ENCODE measurements around the gene PRAME. TPM values are rescaled to one million over a fixed set of nuclear protein-coding genes. Genes with fewer than 3 reads are reported as not detected.
"Not testable (repeated sequence)": the region's sequence is repeated elsewhere in the genome, so short reads cannot be mapped to it uniquely, and the experiment has no call there.

The PRAME gene
- total RNA-seq, 1 donor from 2014 or later = not detected

- H3K27me3 Mint-ChIP-seq = peaks cover 29% of the 10 kb centered on the region
- H3K27ac Mint-ChIP-seq; H3K9me3 Mint-ChIP-seq; H3K4me1 Mint-ChIP-seq; DNase-seq; intact Hi-C loops (cut with micrococcal nuclease); H3K36me3 Mint-ChIP-seq (ENCODE audit: low read depth); H3K4me3 Mint-ChIP-seq: not testable (repeated sequence)
Measured at GRCh38 chr22:22514431-22514830, 44.6 kb downstream of the PRAME start.

- Mint-ChIP-seq H3K4me1 (peaks cover 2% of the 10 kb centered on the region), H3K36me3 (ENCODE audit: low read depth) (peaks cover 3% of the 10 kb centered on the region), H3K4me3 (no peak overlapping the region), H3K27me3 (peaks cover 29% of the 10 kb centered on the region), H3K27ac (no peak overlapping the region), H3K9me3 (peaks cover 8% of the 10 kb centered on the region)
- intact Hi-C loops (cut with micrococcal nuclease) = no loop called here
- DNase-seq = no peak
Measured at GRCh38 chr22:22513619-22514018, 45.4 kb downstream of the PRAME start.

DNA sequence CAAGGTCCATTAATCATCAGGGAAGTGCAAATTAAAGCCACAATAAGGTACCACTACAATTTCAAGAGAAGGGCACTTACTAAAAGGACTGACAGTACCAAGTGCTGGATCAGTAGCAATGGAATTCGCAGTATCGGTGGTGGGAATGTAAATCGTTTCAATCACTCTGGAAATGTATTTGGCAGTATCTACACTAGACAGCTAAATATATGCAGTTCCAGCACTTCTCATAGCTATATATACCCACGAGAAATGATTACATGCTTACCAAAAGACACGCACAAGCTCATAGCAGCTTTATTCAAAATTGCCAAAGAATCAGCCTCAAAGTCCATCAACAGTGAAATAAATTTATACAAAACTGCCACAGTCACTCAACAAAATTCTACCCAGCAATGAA, 46.1 kb downstream of the PRAME start:
- H3K36me3 Mint-ChIP-seq (ENCODE audit: low read depth) = peaks cover 3% of the 10 kb centered on the region
- H3K27me3 Mint-ChIP-seq = peaks cover 29% of the 10 kb centered on the region
- H3K4me3 Mint-ChIP-seq = no peak overlapping the region
- intact Hi-C loops (cut with micrococcal nuclease) = no loop called here
- no peak overlapping the region for H3K27ac Mint-ChIP-seq
- no peak for DNase-seq
- H3K4me1 Mint-ChIP-seq = peaks cover 3% of the 10 kb centered on the region
- H3K9me3 Mint-ChIP-seq = peaks cover 8% of the 10 kb centered on the region

GRCh38 chr22:22510833-22511232, 48.2 kb downstream of the PRAME start:
- intact Hi-C loops (cut with micrococcal nuclease); H3K9me3 Mint-ChIP-seq; H3K4me1 Mint-ChIP-seq; H3K27ac Mint-ChIP-seq; DNase-seq; H3K4me3 Mint-ChIP-seq: not testable (repeated sequence)
- Mint-ChIP-seq H3K27me3 (peaks cover 26% of the 10 kb centered on the region), H3K36me3 (ENCODE audit: low read depth) (peaks cover 12% of the 10 kb centered on the region)

DNA sequence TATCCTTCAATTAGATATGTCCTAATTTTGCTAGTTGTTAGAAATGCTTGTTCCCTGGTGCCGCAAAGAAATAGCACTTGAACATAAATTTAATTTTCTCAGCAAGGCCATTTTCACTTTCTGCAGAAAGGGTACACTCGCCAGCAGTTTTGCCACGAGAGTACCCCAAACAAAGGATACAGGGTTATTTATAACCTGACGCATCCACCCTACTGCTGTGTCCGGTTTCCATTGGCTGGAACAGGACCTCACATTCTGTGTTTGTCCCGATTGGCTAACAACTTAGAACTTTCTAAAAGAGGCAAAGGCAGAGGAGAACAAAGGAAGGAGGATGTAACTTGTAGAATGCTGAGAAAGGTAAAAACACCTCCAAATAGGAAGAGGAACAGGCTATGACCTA, 49.2 kb downstream of the PRAME start:
- Mint-ChIP-seq H3K4me3 (peak overlapping the region; percentile 49), H3K36me3 (ENCODE audit: low read depth) (peaks cover 15% of the 10 kb centered on the region)
- intact Hi-C loops (cut with micrococcal nuclease) = not testable (repeated sequence)

DNA sequence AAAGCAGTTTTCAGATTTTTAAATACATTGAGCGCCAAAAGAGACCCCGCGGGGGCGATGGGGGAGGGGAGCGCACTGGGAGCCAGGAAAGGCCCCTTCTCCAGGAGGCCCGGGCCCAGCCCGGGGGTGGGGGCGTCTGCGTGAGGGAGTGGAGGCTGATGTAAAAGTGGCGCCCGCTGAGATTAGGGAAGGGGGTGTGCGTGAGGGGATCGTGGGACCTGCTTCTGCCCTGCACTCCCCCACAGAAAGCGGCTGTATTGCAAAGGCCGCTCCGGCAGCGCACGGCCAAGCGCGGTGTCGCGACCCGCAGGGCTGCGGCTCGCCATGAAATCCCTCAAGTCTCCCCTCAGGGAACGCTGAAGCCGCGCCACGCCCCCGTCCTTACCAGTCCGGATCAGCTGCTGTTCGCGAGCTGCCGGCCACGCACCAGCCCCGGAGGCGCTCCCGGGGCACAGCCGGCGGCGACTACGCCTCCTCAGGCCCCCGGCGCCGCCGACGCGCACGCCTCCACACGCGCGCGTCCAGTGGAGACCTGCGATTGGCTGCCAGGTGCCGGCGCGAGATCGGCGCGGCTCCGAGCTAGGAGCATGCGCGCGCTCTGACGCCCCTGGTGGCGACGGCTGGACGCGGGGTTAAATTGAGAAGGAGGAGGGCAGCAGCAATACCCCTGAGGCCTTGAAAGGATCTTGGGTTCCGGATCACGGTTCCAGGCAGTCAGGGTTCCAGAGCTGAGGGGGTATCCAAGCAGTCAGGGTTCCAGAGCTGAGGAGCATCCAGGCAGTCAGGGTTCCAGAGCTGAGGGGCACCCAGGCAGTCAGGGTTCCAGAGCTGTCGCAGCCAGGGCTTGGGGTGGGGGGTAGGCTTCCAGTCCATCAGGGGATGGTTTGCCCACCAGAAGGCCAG, 50.5 kb downstream of the PRAME start, which contains the start of gene ZNF280B:
TSS of gene ZNF280B (minus strand) at position 469 of the 903 bp plus-strand sequence. CDS start 19,344 bp downstream, outside the sequence.
- Mint-ChIP-seq H3K27me3 (peaks cover 20% of the 10 kb centered on the region), H3K27ac (no peak within 1 kb of the TSS), H3K9me3 (peaks cover 8% of the 10 kb centered on the region), H3K36me3 (ENCODE audit: low read depth) (peaks cover 16% of the 10 kb centered on the region), H3K4me3 (peak within 1 kb of the TSS; percentile 82), H3K4me1 (peaks cover 9% of the 10 kb centered on the region)
- peak; percentile 96 for DNase-seq
- intact Hi-C loops (cut with micrococcal nuclease) = no loop called here

More for the DNA sequence above, 49.2 kb downstream of the PRAME start:
- H3K4me1 Mint-ChIP-seq, DNase-seq, H3K9me3 Mint-ChIP-seq, H3K27ac Mint-ChIP-seq: not testable (repeated sequence)
- H3K27me3 Mint-ChIP-seq = peaks cover 23% of the 10 kb centered on the region

DNA sequence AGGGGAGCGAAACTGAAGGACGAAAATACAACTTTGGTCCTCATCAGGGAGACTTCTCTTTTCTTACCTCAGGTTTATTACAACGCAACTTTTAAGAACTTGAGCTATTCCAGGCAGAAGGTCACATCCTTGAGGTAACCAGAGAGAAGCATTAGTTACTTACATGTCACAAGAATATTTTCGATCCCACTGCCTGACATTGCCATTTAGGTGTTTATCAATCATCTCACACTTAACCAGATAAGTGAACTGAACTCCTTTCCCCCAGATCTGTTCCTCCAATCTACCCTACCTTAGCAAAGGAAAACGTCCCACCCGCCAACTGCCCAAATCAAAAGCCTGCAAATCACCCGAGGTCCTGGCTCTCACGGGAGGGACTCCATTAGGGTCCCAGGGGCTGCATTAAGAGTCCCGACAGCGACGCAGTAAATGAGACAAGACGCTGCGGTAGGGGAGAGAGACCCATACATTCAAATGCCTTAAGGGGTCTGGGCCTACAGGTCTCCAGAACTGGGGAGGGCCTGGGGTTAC, 51.3 kb downstream of the PRAME start:
- no peak for DNase-seq
- no peak overlapping the region for H3K27ac Mint-ChIP-seq
- intact Hi-C loops (cut with micrococcal nuclease) = no loop called here
- H3K4me3 Mint-ChIP-seq = peak overlapping the region; percentile 82
- H3K9me3 Mint-ChIP-seq = peaks cover 8% of the 10 kb centered on the region
- peaks cover 14% of the 10 kb centered on the region for H3K27me3 Mint-ChIP-seq
- peaks cover 9% of the 10 kb centered on the region for H3K4me1 Mint-ChIP-seq
- peaks cover 16% of the 10 kb centered on the region for H3K36me3 Mint-ChIP-seq (ENCODE audit: low read depth)

DNA sequence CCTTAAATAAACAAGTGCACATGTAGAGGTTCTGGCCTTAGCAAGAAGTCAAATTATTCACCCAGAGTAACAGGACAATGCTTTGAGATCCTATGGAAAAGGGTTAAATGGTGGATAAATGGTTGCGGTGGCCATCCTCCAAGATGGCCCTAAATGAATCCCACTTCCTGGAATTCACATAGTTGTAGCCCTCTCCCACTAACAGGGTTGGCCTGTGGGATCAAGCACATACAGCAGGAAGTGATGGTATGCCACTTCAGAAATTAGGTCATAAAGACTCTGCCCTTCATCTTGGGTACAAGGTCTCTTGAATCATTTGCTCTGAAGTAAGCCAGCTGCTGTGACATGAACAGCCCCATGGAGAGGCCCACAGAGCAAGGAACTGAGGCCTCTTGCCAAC, 52.3 kb downstream of the PRAME start:
- Mint-ChIP-seq H3K27ac (no peak overlapping the region), H3K4me1 (peaks cover 9% of the 10 kb centered on the region), H3K4me3 (no peak overlapping the region), H3K27me3 (peaks cover 6% of the 10 kb centered on the region), H3K9me3 (peaks cover 8% of the 10 kb centered on the region), H3K36me3 (ENCODE audit: low read depth) (peaks cover 16% of the 10 kb centered on the region)
- DNase-seq = no peak
- intact Hi-C loops (cut with micrococcal nuclease) = no loop called here

DNA sequence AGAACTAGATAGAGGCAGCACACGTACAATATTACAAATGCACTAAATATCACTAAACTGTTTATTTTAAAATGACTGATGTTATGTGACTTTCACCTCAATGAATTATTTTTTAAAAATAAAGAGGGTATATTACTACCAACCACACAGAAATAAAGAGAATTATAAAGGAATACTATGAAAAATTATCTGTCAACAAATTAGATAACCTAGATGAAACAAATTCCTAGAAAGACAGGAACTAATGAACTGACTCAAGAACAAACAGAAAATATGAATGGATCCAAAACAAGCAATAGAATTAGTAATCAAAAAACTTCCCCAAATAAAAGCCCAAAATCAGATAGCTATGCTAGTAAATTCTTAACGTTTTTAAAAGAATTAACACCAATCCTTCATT, 60.8 kb downstream of the PRAME start:
- intact Hi-C loops (cut with micrococcal nuclease) = no loop called here
- no peak for DNase-seq
- Mint-ChIP-seq H3K36me3 (ENCODE audit: low read depth) (no peaks in the 10 kb centered on the region), H3K9me3 (no peaks in the 10 kb centered on the region), H3K27ac (no peak overlapping the region), H3K27me3 (no peaks in the 10 kb centered on the region), H3K4me1 (no peaks in the 10 kb centered on the region), H3K4me3 (no peak overlapping the region)

Other genes with a start within 250 kb of the PRAME start
- 2.8 and 3.2 TPM in 2 replicates for gene ZNF280B, start 50.5 kb downstream of the PRAME start, total RNA-seq
- gene ZNF280A, start 39.0 kb downstream of the PRAME start, total RNA-seq = not detected in 2 replicates
- not detected in 2 replicates for gene GGTLC2, start 85.3 kb upstream of the PRAME start, total RNA-seq

Data from activated CD4-positive, alpha-beta T cell treated with anti-CD3 and anti-CD28 coated beads, Interleukin-2, amount 10 ng/mL, durations not matched to agents 24 days and 14 days (primary cell).